ENCODE measurements around the gene SLC38A6.
"Not testable (repeated sequence)": the region's sequence is repeated elsewhere in the genome, so short reads cannot be mapped to it uniquely, and the experiment has no call there.

The SLC38A6 gene

GRCh38 chr14:61064856-61065255 lies 83.8 kb downstream of the SLC38A6 start:
- CTCF ChIA-PET = interaction anchor here (1.0 kb wide), 1 partner anchor 440 kb away, joined by 3 read pairs; no protein-coding TSS in a partner anchor
- TF ChIP-seq CTCF (IDR thresholded peaks at IDR 0.05; ENCODE audit: insufficient read depth, low read length, missing control alignments) = no peak
- no peak overlapping the region for H3K4me3 ChIP-seq (ENCODE audit: low read depth, low read length)
- POLR2A ChIA-PET = no interaction called here
- no peak for DNase-seq (ENCODE audit: low read depth, low spot score)

GRCh38 chr14:61065656-61066055 lies 84.6 kb downstream of the SLC38A6 start:
- CTCF ChIA-PET = no interaction called here
- no peak for DNase-seq (ENCODE audit: low read depth, low spot score)
- H3K4me3 ChIP-seq (ENCODE audit: low read depth, low read length) = no peak overlapping the region
- POLR2A ChIA-PET = no interaction called here
- TF ChIP-seq CTCF (IDR thresholded peaks at IDR 0.05; ENCODE audit: insufficient read depth, low read length, missing control alignments) = no peak

- H3K4me3 ChIP-seq (ENCODE audit: low read depth, low read length); CTCF ChIA-PET; POLR2A ChIA-PET; DNase-seq (ENCODE audit: low read depth, low spot score): not testable (repeated sequence)
Observed at GRCh38 chr14:61072442-61072841, 91.4 kb downstream of the SLC38A6 start.

- CTCF ChIA-PET = no interaction called here
Observed at GRCh38 chr14:61074852-61075251, 93.8 kb downstream of the SLC38A6 start.

GRCh38 chr14:61076556-61076955 lies 95.5 kb downstream of the SLC38A6 start:
- DNase-seq (ENCODE audit: low read depth, low spot score) = no peak
- ChIA-PET POLR2A (no interaction called here), CTCF (interaction anchor here (1.5 kb wide), 1 partner anchor 452 kb away, joined by 4 read pairs; no protein-coding TSS in a partner anchor)
- no peak for TF ChIP-seq CTCF (IDR thresholded peaks at IDR 0.05; ENCODE audit: insufficient read depth, low read length, missing control alignments)
- H3K4me3 ChIP-seq (ENCODE audit: low read depth, low read length) = no peak overlapping the region

More at GRCh38 chr14:61074852-61075251, 93.8 kb downstream of the SLC38A6 start:
- no peak overlapping the region for H3K4me3 ChIP-seq (ENCODE audit: low read depth, low read length)
- no peak for DNase-seq (ENCODE audit: low read depth, low spot score)
- no peak for TF ChIP-seq CTCF (IDR thresholded peaks at IDR 0.05; ENCODE audit: insufficient read depth, low read length, missing control alignments)
- POLR2A ChIA-PET = no interaction called here

- ChIA-PET CTCF (interaction anchor here (0.6 to 1.5 kb wide), 5 partner anchors 39 to 453 kb away, joined by 3 to 7 read pairs (median 4); no protein-coding TSS in a partner anchor), POLR2A (no interaction called here)
- H3K4me3 ChIP-seq (ENCODE audit: low read depth, low read length) = no peak overlapping the region
- TF ChIP-seq CTCF (IDR thresholded peaks at IDR 0.05; ENCODE audit: insufficient read depth, low read length, missing control alignments) = no peak
- no peak for DNase-seq (ENCODE audit: low read depth, low spot score)
Observed at GRCh38 chr14:61077437-61077836, 96.4 kb downstream of the SLC38A6 start.

GRCh38 chr14:61077951-61078720 lies 97.1 kb downstream of the SLC38A6 start:
- DNase-seq (ENCODE audit: low read depth, low spot score) = no peak
- no peak overlapping the region for H3K4me3 ChIP-seq (ENCODE audit: low read depth, low read length)
- POLR2A ChIA-PET = no interaction called here
- no peak for TF ChIP-seq CTCF (IDR thresholded peaks at IDR 0.05; ENCODE audit: insufficient read depth, low read length, missing control alignments)
- CTCF ChIA-PET = interaction anchor here (0.8 to 1.5 kb wide), 7 partner anchors 10 to 453 kb away, joined by 3 to 7 read pairs (median 3); no protein-coding TSS in a partner anchor

All from AG04449 (cell line).